ENCODE data around the gene TTC22. TPM values are rescaled to one million over a fixed set of nuclear protein-coding genes. Genes with fewer than 3 reads are reported as not detected.

TTC22 gene
- total RNA-seq, 2 experiments from 2014 or later, result 4.4 to 4.5 TPM

DNA sequence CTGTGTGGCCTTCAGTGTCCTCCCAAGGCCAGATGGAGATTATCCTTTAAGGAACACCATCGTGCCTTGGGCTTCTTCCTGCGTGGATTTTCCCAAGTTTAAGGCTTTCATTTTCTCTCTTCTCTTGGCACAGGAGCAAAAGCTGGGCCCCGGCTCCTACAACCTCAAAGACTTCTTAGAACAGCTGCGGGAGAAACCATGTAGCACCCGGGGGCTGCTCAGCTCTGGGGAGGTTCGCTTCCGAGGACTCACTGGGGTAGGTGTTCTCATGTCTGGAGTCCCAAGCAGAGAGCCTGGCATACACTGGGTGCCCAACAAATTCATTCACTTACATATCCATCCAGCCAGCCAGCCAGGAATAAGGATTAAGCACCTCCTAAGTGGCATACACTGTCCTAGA, 6.6 kb upstream of the TTC22 start:
- no peak for DNase-seq
- peaks cover 35% of the 10 kb centered on the region for H3K4me1 ChIP-seq (ENCODE audit: insufficient read depth, low read length)
- CTCF ChIA-PET, result no interaction called here
- no peaks in the 10 kb centered on the region for H3K27me3 ChIP-seq (ENCODE audit: control insufficient read depth in 1 of 2, insufficient read depth in 2 of 2, low read length in 2 of 2)
- H3K4me1 Mint-ChIP-seq (ENCODE audit: low read depth), result peaks cover 19% of the 10 kb centered on the region
- no peak overlapping the region for H3K27ac ChIP-seq (ENCODE audit: low read depth in 1 of 2, low read length in 2 of 2)
- intact Hi-C loops (cut with DNase I, micrococcal nuclease), result no loop called here
- H3K36me3 ChIP-seq (ENCODE audit: insufficient read depth, low read length), result no peaks in the 10 kb centered on the region
- H3K9me3 Mint-ChIP-seq, result no peaks in the 10 kb centered on the region
- ATAC-seq (ENCODE audit: poor library complexity), result no peak
- no peaks in the 10 kb centered on the region for H3K27me3 Mint-ChIP-seq
- H3K4me3 Mint-ChIP-seq, result no peak overlapping the region
- TF ChIP-seq, protein P1, sequence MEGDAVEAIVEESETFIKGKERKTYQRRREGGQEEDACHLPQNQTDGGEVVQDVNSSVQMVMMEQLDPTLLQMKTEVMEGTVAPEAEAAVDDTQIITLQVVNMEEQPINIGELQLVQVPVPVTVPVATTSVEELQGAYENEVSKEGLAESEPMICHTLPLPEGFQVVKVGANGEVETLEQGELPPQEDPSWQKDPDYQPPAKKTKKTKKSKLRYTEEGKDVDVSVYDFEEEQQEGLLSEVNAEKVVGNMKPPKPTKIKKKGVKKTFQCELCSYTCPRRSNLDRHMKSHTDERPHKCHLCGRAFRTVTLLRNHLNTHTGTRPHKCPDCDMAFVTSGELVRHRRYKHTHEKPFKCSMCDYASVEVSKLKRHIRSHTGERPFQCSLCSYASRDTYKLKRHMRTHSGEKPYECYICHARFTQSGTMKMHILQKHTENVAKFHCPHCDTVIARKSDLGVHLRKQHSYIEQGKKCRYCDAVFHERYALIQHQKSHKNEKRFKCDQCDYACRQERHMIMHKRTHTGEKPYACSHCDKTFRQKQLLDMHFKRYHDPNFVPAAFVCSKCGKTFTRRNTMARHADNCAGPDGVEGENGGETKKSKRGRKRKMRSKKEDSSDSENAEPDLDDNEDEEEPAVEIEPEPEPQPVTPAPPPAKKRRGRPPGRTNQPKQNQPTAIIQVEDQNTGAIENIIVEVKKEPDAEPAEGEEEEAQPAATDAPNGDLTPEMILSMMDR (IDR thresholded peaks at IDR 0.05), result no peak
- H3K36me3 Mint-ChIP-seq (ENCODE audit: low read depth), result no peaks in the 10 kb centered on the region
- no peak overlapping the region for H3K4me3 ChIP-seq (ENCODE audit: low read length)
- no peaks in the 10 kb centered on the region for H3K9me3 ChIP-seq (ENCODE audit: control insufficient read depth in 1 of 2, insufficient read depth in 1 of 2, low read length in 2 of 2)
- POLR2A ChIA-PET, result no interaction called here
- H3K27ac Mint-ChIP-seq, result no peak overlapping the region

DNA sequence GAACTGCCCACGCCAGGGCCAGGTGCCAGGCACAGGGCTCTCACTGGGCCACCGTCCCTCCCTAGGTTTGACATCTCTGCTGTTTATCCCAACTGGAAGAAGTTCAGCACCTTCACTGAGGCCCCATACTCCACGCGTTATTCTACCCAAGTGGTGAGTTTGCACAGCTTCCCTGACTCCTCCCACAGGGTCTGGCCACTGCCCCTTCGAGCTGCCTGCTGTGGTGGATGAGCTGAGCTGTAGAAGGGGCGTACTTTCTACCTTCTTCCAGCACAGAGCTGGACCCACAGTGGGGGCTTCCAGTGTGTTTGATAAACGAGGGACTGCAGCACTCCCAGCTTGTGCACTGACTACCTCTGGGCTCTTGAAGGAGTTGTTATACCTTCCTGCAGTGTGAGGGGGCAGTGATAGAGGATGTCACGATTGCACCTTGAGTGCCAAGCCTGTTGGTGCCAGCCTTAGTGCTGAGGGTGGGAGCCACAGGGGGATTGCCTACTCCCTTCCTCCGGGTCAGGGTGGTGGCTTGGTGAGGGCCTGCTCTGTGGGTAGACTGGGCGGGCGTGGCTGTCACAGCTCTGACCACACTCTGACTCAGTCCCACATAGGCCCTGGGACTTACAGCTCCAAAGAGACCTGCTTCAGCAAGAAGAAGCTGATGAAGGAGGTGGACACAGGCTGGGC, 5.9 kb upstream of the TTC22 start:
- no peaks in the 10 kb centered on the region for H3K36me3 Mint-ChIP-seq (ENCODE audit: low read depth)
- DNase-seq (peak in 5 of 14 experiments; percentile 11 to 64 (median 40)), ATAC-seq (ENCODE audit: poor library complexity) (peak; percentile 35)
- no peak overlapping the region for H3K27ac Mint-ChIP-seq
- H3K27ac ChIP-seq (ENCODE audit: low read depth in 1 of 2, low read length in 2 of 2), result no peak overlapping the region
- no peaks in the 10 kb centered on the region for H3K27me3 ChIP-seq (ENCODE audit: control insufficient read depth in 1 of 2, insufficient read depth in 2 of 2, low read length in 2 of 2)
- no peak overlapping the region for H3K4me3 Mint-ChIP-seq
- peaks cover 35% of the 10 kb centered on the region for H3K4me1 ChIP-seq (ENCODE audit: insufficient read depth, low read length)
- peaks cover 20% of the 10 kb centered on the region for H3K4me1 Mint-ChIP-seq (ENCODE audit: low read depth)
- intact Hi-C loops (cut with DNase I, micrococcal nuclease), result no loop called here
- TF ChIP-seq, protein P1 (IDR thresholded peaks at IDR 0.05), result no peak
- ChIA-PET POLR2A (no interaction called here), CTCF (no interaction called here)
- no peak overlapping the region for H3K4me3 ChIP-seq (ENCODE audit: low read length)
- H3K36me3 ChIP-seq (ENCODE audit: insufficient read depth, low read length), result no peaks in the 10 kb centered on the region
- H3K9me3 ChIP-seq (ENCODE audit: control insufficient read depth in 1 of 2, insufficient read depth in 1 of 2, low read length in 2 of 2), result no peaks in the 10 kb centered on the region
- H3K9me3 Mint-ChIP-seq, result no peaks in the 10 kb centered on the region
- no peaks in the 10 kb centered on the region for H3K27me3 Mint-ChIP-seq

DNA sequence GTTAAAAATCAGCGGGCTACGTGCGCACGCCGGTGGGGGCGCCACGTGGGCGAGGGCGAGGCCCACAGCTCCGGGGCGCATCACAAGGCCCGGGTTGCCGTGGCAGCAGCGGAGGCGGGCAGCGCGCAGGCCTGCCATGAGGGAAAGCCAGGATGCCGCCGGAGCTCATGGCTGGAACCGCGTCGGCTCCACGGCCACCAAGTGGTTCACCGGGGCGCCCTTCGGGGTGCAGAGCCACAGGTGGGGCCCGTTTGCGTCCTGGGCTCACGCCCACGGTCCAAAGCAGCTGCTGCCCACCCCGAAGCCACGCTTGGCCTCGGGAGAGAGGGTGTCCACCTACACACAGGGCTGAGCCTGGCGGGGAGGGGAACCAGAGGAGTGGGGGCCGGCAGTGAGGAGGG, 4.9 kb upstream of the TTC22 start:
- H3K4me3 Mint-ChIP-seq, result no peak overlapping the region
- DNase-seq (no peak), ATAC-seq (ENCODE audit: poor library complexity) (no peak)
- peaks cover 30% of the 10 kb centered on the region for H3K4me1 Mint-ChIP-seq (ENCODE audit: low read depth)
- Histone ChIP-seq H3K36me3 (ENCODE audit: insufficient read depth, low read length) (no peaks in the 10 kb centered on the region), H3K4me1 (ENCODE audit: insufficient read depth, low read length) (peaks cover 44% of the 10 kb centered on the region), H3K27me3 (ENCODE audit: control insufficient read depth in 1 of 2, insufficient read depth in 2 of 2, low read length in 2 of 2) (no peaks in the 10 kb centered on the region), H3K27ac (ENCODE audit: low read depth in 1 of 2, low read length in 2 of 2) (no peak overlapping the region), H3K4me3 (ENCODE audit: low read length) (no peak overlapping the region), H3K9me3 (ENCODE audit: control insufficient read depth in 1 of 2, insufficient read depth in 1 of 2, low read length in 2 of 2) (no peaks in the 10 kb centered on the region)
- intact Hi-C loops (cut with DNase I, micrococcal nuclease), result no loop called here
- TF ChIP-seq, protein P1 (IDR thresholded peaks at IDR 0.05), result no peak
- POLR2A ChIA-PET, result no interaction called here
- no peaks in the 10 kb centered on the region for H3K36me3 Mint-ChIP-seq (ENCODE audit: low read depth)
- no peaks in the 10 kb centered on the region for H3K27me3 Mint-ChIP-seq
- H3K27ac Mint-ChIP-seq, result no peak overlapping the region
- CTCF ChIA-PET, result no interaction called here
- H3K9me3 Mint-ChIP-seq, result no peaks in the 10 kb centered on the region

Measured in CD4-positive, alpha-beta T cell (primary cell).